Fibroblast of gingiva (primary cell): ENCODE data around the gene SSTR4.

Source experiments
- DNase-seq: peaks from one replicate; pipeline ENCODE4 v3.0.0-alpha.2; 2011; ENCODE audit warnings: low read depth

SSTR4 gene

DNA sequence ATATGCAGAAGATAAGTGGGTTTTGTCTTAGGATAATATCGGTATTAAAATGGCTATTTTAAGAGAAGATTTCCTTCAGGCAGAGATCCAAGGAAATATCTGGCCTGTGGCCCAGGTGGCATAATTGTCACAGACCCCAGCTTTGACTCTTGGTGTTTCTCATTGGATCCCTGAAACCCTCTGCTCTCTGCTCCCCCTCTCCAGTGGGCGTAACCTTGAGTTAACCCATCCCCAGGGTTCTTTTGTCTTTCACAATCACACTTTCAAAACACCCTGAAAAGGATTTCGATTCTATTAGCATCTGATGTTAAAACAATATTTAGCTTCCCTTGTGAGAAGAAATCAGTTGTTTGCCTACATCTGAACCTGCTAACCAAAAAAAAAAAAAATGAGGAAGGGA lies 7.2 kb downstream of the SSTR4 start:
- no peak for DNase-seq

GRCh38 chr20:23043376-23043775 lies 8.3 kb downstream of the SSTR4 start:
- no peak for DNase-seq

DNA sequence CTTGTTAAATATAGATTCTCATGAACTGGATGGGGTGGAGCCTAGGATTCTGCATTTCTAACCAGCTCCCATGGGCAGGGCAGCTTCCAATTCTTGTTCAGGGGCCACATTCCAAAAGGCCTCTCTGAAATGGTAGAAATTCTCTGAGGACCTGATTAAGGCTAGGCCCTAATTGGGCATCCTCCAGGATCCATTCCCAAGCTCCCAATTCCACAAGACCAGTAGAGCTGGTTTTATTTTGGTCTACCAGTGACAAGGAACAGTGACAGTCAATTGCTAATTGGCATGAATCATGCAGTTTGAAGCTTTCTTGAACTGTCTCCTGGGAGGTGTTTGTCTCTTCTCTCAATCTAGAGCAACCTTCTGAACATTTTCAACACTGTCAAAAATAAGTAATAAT lies 11.3 kb downstream of the SSTR4 start:
- no peak for DNase-seq

- DNase-seq: no peak
Observed at GRCh38 chr20:23047001-23047737, 12.1 kb downstream of the SSTR4 start.

DNA sequence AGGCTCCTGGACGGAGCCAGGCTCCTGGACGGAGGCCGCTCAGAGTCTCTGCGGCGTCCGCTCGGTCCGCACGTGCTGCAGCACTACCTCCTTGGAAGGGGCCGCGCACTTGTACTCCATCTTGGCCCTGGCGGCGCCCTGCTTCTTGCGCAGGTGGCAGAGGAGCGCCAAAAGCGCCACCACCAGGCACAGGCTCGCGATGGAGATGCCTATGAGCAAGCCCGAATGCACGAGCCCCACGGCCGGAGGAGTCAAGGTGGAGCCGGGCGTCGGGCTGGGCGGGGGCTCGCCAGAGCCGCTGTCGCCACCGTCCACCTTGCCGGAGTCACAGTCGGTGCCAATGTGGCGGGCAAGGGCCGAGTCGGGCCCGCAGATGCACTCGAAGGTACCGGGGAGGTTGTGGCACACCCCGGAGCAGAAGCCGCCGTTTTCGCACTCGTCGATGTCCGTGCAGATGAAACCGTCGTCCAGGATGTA lies 12.7 kb downstream of the SSTR4 start:
- DNase-seq: no peak

- peak; percentile 30 for DNase-seq
Observed at GRCh38 chr20:23048283-23049200, 13.4 kb downstream of the SSTR4 start.

DNA sequence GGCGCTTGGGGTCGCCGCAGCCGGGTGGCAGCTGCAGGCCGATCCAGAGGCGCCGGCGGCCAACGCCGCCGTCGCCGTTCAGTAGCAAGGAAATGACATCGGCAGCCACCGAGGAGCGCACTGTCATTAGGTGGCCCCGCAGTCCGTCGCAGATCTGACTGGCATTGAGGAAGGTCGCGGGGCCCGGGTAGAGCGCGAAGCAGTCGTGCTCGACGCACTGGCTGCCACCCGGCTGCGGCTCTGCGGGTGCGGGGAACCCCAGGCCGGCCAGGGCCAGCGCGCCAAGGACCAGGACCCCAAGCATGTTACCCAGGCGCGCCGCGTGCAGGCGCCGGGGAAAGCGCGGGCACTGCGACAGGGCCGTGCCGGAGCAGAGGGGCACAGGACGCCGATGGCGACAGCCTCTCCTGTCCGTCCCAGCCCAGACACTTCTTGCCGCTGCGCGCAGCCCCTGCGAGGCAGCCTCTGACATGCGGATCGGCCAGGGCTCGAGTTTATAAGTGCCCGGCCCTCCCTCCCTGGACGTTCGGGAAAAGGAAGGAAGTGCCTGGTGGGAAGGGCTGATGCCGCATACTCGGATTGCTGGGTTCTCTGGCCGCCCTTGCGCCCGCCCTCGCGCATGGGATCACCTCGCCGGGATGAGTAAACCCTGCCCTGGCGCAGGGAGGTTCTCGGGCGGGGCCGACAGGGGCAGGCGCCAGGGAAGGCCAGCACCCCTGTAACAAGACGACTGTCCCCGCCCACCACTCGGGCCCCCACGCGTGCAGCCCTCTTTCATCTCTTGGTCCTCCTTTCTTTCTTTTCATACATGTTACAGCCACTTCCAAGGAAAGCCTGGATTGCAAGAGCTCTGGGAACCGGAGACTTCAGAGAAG lies 14.3 kb downstream of the SSTR4 start, which contains the start of gene THBD:
THBD (minus strand) TSS at position 472 of the 875 bp plus-strand sequence; CDS start at position 304, 168 bp downstream.
- DNase-seq: peak; percentile 71

- DNase-seq: no peak
Observed at GRCh38 chr20:23050076-23050838, 15.1 kb downstream of the SSTR4 start.

GRCh38 chr20:23050847-23051627 lies 15.9 kb downstream of the SSTR4 start:
- DNase-seq: peak; percentile 76

DNA sequence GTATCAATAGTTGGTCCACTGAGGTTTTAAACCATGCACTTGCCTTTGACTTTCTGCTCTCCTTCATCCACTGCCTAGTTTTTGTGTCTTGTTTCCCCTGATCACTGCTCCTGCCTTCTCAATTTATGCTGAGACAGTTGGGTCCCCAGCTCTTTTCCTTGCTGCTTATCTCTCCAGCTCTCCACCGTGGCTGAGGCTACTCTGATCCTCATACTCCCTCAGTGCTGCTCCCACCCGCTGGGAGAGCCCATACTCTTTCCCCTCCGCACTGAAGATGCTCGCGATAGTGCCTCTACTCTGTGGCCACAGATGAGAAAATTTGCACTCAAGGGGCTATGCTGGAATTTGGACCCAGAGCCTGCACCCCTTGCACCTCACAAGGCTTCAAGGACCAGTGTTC lies 17.8 kb downstream of the SSTR4 start:
- no peak for DNase-seq

DNA sequence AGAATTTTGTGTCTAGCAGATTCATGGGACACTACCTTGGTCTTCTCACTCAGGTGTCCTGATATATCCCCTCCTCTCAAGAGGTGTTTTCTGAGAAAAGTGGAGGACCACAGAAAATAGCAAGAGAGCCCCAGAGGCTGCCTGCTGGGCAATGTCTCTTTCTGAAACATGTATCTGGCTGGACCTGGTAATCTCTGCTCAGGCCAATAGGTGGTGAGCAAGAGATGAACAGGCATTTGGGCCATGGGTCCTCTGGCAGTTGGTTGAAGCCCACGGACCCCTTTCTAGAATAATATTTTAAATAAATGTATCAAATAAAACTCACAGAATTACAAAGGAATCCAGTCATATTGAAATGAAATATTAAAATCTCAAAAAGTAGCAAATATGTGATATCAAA lies 23.1 kb downstream of the SSTR4 start:
- no peak for DNase-seq

DNA sequence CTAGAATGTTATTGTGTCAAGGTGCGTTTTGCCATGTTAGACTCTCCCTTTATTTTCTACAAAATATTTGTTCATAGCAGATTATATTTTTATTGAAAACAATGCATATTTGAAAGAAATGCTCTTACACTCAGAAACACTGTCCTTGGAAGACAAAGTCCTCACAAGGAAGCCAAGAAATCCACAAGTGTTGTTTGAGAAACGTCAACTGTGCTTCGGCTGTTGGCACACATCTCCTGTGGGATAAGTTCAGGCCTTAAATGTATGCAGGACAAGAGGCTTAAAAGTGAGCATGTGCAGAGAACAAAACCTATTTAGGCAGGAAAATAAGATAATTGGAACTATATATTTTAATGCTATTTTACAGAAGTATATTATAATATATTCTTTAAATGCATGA lies 23.9 kb downstream of the SSTR4 start:
- DNase-seq: no peak

GRCh38 chr20:23059846-23060245 lies 24.7 kb downstream of the SSTR4 start:
- no peak for DNase-seq

DNA sequence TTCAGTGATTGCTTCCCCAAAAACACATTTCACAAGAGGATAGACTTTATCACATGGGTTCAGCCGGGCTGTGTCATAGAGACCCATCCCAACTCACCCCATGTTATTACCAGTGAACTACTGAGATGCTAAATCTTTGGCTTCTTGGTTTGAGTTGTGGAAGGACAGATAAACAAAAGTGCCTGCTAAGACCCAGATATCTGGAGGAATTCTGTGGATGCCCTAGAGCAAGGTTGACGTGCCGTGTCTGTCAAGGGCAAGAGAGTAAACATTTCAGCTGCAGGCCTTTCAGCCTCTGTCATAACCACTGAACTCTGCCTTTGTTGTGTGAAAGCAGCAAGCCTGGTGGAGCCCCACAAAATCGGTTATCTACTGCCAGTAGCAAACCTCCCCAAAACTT lies 25.5 kb downstream of the SSTR4 start:
- DNase-seq: no peak

GRCh38 chr20:23061262-23061661 lies 26.1 kb downstream of the SSTR4 start:
- no peak for DNase-seq

DNA sequence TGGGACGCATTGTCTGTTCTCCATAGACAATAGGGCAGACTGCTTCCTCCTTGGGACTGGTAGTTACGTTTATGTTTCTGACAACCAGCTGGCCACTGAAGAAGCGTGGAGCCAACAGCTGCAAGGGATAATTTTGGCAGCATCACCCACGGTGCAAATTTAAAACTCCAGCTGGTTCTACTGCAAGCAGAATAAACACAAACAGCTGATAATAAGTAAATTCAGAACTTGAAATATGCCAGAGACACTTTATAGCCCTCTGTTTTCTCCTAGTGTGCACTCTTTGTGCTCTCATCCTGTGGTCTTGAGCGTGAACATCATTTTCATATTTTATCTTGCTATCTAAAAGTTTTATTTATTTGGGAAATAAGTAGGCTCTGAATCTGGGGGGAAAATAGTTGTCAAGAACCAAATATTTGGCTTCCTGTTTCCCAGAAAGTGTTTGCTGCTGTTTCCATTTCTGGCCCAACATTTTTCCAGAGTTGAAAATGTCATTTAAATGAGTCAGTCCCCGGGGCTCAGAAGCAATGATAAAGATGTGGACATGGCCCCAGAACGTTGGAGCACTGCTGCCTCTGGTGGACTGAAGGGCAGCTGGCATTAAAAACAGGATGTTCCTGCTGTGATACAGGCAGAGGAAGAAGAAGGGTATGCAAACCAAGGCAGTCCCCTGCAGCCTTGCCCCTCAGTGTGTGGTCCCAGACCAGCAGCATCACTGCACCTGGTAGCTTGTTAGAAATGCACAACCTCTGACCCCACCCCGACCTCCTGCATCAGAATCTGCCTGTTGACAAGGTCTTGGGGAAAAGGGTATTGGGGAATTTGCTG lies 26.8 kb downstream of the SSTR4 start:
- DNase-seq: peak; percentile 80

GRCh38 chr20:23062632-23063031 lies 27.5 kb downstream of the SSTR4 start:
- DNase-seq: no peak

- DNase-seq: no peak
Observed at GRCh38 chr20:23063168-23063567, 28.1 kb downstream of the SSTR4 start.

GRCh38 chr20:23063581-23063980 lies 28.5 kb downstream of the SSTR4 start:
- DNase-seq: no peak
